WTC11 (cell line): ENCODE measurements around the gene NOXO1. TPM values are rescaled to one million over a fixed set of nuclear protein-coding genes. Genes with fewer than 3 reads are reported as not detected.
A peak's percentile ranks its signal among the peaks of the same experiment; 100 is the strongest.

Experiments used
- ATAC-seq: fragments of 200-7000 bp; cut with Tn5 transposase; 2 replicates; pipeline ENCODE4 v1.10.0; 2021; ENCODE audit warnings: mild to moderate bottlenecking, moderate library complexity
- CTCF ChIA-PET: fragments of 300-600 bp; sonication (Branson Sonifier 250); formaldehyde crosslinking; loops from one replicate; lab custom pipeline; 2021; ENCODE audit warnings: antibody characterized with exemption; lab: Charles Lee
- POLR2A ChIA-PET: fragments of 350-600 bp; sonication (Branson Sonifier 250); formaldehyde crosslinking; loops from one replicate; lab custom pipeline; 2021; ENCODE audit warnings: antibody characterized with exemption; lab: Charles Lee
- DNase-seq: peaks from one replicate; pipeline ENCODE4 v3.0.0; 2021; ENCODE audit warnings: low spot score
- H3K27ac Mint-ChIP-seq: 2 replicates; pipeline ENCODE4 v1.8.0; 2021; ENCODE audit warnings: mixed read lengths
- H3K27me3 Mint-ChIP-seq: 2 replicates; pipeline ENCODE4 v1.8.0; 2021; ENCODE audit warnings: low read depth, mild to moderate bottlenecking, moderate library complexity, mixed read lengths
- H3K36me3 Mint-ChIP-seq: 2 replicates; pipeline ENCODE4 v1.8.0; 2021; ENCODE audit warnings: mixed read lengths
- H3K4me1 Mint-ChIP-seq: 2 replicates; pipeline ENCODE4 v1.8.0; 2022; ENCODE audit warnings: mixed read lengths
- H3K4me3 Mint-ChIP-seq: 2 replicates; pipeline ENCODE4 v1.8.0; 2021; ENCODE audit warnings: mild to moderate bottlenecking, moderate library complexity, mixed read lengths
- H3K9me3 Mint-ChIP-seq: 2 replicates; pipeline ENCODE4 v1.8.0; 2021; ENCODE audit warnings: mixed read lengths
- CBFB ChIP-seq: sonication (generic); formaldehyde crosslinking; IDR thresholded peaks from 2 replicates; pipeline ENCODE4 v1.8.1; 2022; ENCODE audit warnings: mild to moderate bottlenecking, low read depth, missing genetic modification reagents
- ELF4 ChIP-seq: sonication (generic); formaldehyde crosslinking; IDR thresholded peaks from 2 replicates; pipeline ENCODE4 v1.8.1; 2022; ENCODE audit warnings: low read depth, mild to moderate bottlenecking, moderate library complexity, missing genetic modification reagents
- ESRRA ChIP-seq: sonication (generic); formaldehyde crosslinking; IDR thresholded peaks from 2 replicates; pipeline ENCODE4 v1.8.1; 2022; ENCODE audit warnings: mild to moderate bottlenecking, missing genetic modification reagents, borderline replicate concordance
- FOXK1 ChIP-seq: sonication (generic); formaldehyde crosslinking; IDR thresholded peaks from 2 replicates; pipeline ENCODE4 v1.8.0; 2022; ENCODE audit warnings: mild to moderate bottlenecking, moderate library complexity, missing genetic modification reagents
- HMGA2 ChIP-seq: fragments of 250-450 bp; sonication (Bioruptor Pico); IDR thresholded peaks from 2 replicates; pipeline ENCODE4 v1.4.0; 2021; ENCODE audit warnings: mild to moderate bottlenecking, moderate library complexity
- JUN ChIP-seq: sonication (generic); formaldehyde crosslinking; IDR thresholded peaks from 2 replicates; pipeline ENCODE4 v1.8.0; 2023; ENCODE audit warnings: mild to moderate bottlenecking, missing genetic modification reagents
- KAT7 ChIP-seq: sonication (generic); formaldehyde crosslinking; IDR thresholded peaks from 2 replicates; pipeline ENCODE4 v1.8.1; 2023; ENCODE audit warnings: missing genetic modification reagents, mild to moderate bottlenecking, borderline replicate concordance
- TP53 ChIP-seq: sonication (generic); formaldehyde crosslinking; IDR thresholded peaks from 2 replicates; pipeline ENCODE4 v1.8.1; 2023; ENCODE audit warnings: mild to moderate bottlenecking, missing genetic modification reagents
- ZNF121 ChIP-seq: sonication (generic); formaldehyde crosslinking; IDR thresholded peaks from 2 replicates; pipeline ENCODE4 v1.8.0; 2023; ENCODE audit warnings: missing genetic modification reagents
- ZNF263 ChIP-seq: sonication (generic); formaldehyde crosslinking; IDR thresholded peaks from 2 replicates; pipeline ENCODE4 v1.8.1; 2022; ENCODE audit warnings: low read depth, mild to moderate bottlenecking, moderate library complexity, missing genetic modification reagents
- ZNF671 ChIP-seq: fragments of 250-450 bp; sonication (Bioruptor Pico); IDR thresholded peaks from 2 replicates; pipeline ENCODE4 v1.8.0; 2021; ENCODE audit warnings: mild to moderate bottlenecking
- total RNA-seq: library from RNA; stranded (reverse); gene quantifications from 3 replicates; pipeline ENCODE4 v1.2.3, GENCODE V29; 2021
- TF ChIP-seq, protein P1 (sequence below): fragments of 250-450 bp; sonication (Bioruptor Pico); IDR thresholded peaks from 2 replicates; pipeline ENCODE4 v1.9.0; 2021; ENCODE audit warnings: mild to moderate bottlenecking, borderline replicate concordance
- TF ChIP-seq, protein P2 (sequence below): sonication (generic); formaldehyde crosslinking; IDR thresholded peaks from 2 replicates; pipeline ENCODE4 v1.8.1; 2022; ENCODE audit warnings: missing genetic modification reagents, borderline replicate concordance
- TF ChIP-seq, protein P3 (sequence below): fragments of 250-450 bp; sonication (Bioruptor Pico); IDR thresholded peaks from 2 replicates; pipeline ENCODE4 v1.8.0; 2021; ENCODE audit warnings: mild to moderate bottlenecking
- TF ChIP-seq, protein P4 (sequence below): sonication (generic); formaldehyde crosslinking; IDR thresholded peaks from 2 replicates; pipeline ENCODE4 v1.8.0; 2022; ENCODE audit warnings: mild to moderate bottlenecking, missing genetic modification reagents
- TF ChIP-seq, protein P5 (sequence below): sonication (generic); formaldehyde crosslinking; IDR thresholded peaks from 2 replicates; pipeline ENCODE4 v1.8.0; 2022; ENCODE audit warnings: mild to moderate bottlenecking, missing genetic modification reagents
- TF ChIP-seq, protein P6 (sequence below): sonication (generic); formaldehyde crosslinking; IDR thresholded peaks from 2 replicates; pipeline ENCODE4 v1.8.0; 2022; ENCODE audit warnings: mild to moderate bottlenecking, missing genetic modification reagents

The NOXO1 gene
- total RNA-seq, 1 experiment from 2014 or later, result 5.7 TPM

DNA sequence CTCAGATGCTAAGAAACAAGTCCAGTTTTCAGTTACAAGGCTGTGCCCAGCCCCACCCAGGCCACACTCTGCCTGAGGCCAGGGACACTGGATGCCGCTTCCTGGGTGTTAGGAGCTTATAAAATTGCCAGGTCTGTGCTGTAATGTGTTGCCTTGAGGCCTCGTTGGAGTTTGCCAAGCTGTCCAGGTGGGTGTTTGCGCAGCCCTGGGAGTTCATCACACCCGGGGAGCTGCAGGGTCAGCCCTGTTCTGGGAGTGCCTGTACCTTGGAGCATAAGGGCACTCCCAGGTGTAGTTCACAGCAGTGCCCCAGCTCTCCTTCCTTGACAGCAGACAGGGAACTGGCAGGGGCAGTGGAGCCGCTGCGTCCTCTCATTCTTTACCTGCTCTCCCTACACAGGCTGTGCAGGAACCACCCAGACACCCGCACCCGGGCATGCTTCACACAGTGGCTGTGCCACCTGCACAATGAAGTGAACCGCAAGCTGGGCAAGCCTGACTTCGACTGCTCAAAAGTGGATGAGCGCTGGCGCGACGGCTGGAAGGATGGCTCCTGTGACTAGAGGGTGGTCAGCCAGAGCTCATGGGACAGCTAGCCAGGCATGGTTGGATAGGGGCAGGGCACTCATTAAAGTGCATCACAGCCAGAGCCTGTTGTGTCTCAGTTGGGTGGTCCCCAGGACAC, 4.3 kb upstream of the NOXO1 start (continued):
- TF ChIP-seq, protein P1, sequence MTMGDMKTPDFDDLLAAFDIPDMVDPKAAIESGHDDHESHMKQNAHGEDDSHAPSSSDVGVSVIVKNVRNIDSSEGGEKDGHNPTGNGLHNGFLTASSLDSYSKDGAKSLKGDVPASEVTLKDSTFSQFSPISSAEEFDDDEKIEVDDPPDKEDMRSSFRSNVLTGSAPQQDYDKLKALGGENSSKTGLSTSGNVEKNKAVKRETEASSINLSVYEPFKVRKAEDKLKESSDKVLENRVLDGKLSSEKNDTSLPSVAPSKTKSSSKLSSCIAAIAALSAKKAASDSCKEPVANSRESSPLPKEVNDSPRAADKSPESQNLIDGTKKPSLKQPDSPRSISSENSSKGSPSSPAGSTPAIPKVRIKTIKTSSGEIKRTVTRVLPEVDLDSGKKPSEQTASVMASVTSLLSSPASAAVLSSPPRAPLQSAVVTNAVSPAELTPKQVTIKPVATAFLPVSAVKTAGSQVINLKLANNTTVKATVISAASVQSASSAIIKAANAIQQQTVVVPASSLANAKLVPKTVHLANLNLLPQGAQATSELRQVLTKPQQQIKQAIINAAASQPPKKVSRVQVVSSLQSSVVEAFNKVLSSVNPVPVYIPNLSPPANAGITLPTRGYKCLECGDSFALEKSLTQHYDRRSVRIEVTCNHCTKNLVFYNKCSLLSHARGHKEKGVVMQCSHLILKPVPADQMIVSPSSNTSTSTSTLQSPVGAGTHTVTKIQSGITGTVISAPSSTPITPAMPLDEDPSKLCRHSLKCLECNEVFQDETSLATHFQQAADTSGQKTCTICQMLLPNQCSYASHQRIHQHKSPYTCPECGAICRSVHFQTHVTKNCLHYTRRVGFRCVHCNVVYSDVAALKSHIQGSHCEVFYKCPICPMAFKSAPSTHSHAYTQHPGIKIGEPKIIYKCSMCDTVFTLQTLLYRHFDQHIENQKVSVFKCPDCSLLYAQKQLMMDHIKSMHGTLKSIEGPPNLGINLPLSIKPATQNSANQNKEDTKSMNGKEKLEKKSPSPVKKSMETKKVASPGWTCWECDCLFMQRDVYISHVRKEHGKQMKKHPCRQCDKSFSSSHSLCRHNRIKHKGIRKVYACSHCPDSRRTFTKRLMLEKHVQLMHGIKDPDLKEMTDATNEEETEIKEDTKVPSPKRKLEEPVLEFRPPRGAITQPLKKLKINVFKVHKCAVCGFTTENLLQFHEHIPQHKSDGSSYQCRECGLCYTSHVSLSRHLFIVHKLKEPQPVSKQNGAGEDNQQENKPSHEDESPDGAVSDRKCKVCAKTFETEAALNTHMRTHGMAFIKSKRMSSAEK (CRISPR knock-in tag), result no peak
- TF ChIP-seq JUN (no peak), ZNF121 (CRISPR knock-in tag) (no peak), HMGA2 (CRISPR knock-in tag) (no peak), TP53 (no peak), ESRRA (CRISPR knock-in tag) (no peak)
- TF ChIP-seq, protein P2, sequence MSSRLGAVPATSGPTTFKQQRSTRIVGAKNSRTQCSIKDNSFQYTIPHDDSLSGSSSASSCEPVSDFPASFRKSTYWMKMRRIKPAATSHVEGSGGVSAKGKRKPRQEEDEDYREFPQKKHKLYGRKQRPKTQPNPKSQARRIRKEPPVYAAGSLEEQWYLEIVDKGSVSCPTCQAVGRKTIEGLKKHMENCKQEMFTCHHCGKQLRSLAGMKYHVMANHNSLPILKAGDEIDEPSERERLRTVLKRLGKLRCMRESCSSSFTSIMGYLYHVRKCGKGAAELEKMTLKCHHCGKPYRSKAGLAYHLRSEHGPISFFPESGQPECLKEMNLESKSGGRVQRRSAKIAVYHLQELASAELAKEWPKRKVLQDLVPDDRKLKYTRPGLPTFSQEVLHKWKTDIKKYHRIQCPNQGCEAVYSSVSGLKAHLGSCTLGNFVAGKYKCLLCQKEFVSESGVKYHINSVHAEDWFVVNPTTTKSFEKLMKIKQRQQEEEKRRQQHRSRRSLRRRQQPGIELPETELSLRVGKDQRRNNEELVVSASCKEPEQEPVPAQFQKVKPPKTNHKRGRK (CRISPR knock-in tag), result no peak
- TF ChIP-seq, protein P3, sequence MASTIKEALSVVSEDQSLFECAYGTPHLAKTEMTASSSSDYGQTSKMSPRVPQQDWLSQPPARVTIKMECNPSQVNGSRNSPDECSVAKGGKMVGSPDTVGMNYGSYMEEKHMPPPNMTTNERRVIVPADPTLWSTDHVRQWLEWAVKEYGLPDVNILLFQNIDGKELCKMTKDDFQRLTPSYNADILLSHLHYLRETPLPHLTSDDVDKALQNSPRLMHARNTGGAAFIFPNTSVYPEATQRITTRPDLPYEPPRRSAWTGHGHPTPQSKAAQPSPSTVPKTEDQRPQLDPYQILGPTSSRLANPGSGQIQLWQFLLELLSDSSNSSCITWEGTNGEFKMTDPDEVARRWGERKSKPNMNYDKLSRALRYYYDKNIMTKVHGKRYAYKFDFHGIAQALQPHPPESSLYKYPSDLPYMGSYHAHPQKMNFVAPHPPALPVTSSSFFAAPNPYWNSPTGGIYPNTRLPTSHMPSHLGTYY (CRISPR knock-in tag), result no peak

DNA sequence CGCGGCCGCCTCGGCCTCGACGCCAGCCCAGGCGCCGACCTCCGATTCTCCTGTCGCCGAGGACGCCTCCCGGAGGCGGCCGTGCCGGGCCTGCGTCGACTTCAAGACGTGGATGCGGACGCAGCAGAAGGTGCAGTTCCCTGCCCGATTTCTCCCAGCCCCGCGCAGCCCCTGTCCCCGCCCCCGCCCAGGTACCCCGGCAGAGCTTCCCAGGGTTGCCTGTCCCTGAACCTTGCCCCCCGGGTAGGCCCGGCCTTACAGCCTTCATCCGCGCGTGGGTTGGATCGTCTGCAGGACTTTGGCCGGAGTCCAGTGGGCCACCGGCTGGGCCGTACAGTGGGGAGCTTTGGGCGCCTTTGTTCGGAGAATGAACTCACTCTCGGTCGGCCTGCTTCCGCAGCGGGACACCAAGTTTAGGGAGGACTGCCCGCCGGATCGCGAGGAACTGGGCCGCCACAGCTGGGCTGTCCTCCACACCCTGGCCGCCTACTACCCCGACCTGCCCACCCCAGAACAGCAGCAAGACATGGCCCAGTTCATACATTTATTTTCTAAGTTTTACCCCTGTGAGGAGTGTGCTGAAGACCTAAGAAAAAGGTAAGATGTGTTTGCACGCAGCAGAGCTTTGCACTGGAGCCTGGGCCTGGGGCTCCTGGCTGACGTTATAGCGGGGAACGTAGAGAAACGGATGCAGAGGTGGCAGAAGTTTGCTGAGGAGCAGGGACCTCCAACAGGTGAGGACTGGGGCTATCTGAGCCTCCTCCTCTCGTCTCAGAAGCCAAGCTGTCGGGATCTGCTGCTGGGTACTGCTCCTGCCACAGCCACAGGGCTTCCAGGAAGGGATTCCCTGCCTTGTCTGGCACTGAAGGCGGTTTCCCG, 3.3 kb upstream of the NOXO1 start:
- no peaks in the 10 kb centered on the region for H3K9me3 Mint-ChIP-seq
- TF ChIP-seq, protein P4, sequence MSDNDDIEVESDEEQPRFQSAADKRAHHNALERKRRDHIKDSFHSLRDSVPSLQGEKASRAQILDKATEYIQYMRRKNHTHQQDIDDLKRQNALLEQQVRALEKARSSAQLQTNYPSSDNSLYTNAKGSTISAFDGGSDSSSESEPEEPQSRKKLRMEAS (CRISPR knock-in tag), result 0 out of 2 replicates have a peak, but pooled peaks have one; percentile 23
- no peak for TF ChIP-seq ZNF671
- 0 out of 2 replicates have a peak, but pooled peaks have one; percentile 21 for TF ChIP-seq ELF4 (CRISPR knock-in tag)
- TF ChIP-seq ZNF263 (CRISPR knock-in tag), result peak; percentile 18; the same call in 1 of the 2 replicates
- 0 out of 2 replicates have a peak, but pooled peaks have one; percentile 68 for TF ChIP-seq KAT7 (CRISPR knock-in tag)
- TF ChIP-seq FOXK1, result 0 out of 2 replicates have a peak, but pooled peaks have one; percentile 2
- TF ChIP-seq, protein P5, sequence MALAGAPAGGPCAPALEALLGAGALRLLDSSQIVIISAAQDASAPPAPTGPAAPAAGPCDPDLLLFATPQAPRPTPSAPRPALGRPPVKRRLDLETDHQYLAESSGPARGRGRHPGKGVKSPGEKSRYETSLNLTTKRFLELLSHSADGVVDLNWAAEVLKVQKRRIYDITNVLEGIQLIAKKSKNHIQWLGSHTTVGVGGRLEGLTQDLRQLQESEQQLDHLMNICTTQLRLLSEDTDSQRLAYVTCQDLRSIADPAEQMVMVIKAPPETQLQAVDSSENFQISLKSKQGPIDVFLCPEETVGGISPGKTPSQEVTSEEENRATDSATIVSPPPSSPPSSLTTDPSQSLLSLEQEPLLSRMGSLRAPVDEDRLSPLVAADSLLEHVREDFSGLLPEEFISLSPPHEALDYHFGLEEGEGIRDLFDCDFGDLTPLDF (CRISPR knock-in tag), result no peak
- TF ChIP-seq, protein P6, sequence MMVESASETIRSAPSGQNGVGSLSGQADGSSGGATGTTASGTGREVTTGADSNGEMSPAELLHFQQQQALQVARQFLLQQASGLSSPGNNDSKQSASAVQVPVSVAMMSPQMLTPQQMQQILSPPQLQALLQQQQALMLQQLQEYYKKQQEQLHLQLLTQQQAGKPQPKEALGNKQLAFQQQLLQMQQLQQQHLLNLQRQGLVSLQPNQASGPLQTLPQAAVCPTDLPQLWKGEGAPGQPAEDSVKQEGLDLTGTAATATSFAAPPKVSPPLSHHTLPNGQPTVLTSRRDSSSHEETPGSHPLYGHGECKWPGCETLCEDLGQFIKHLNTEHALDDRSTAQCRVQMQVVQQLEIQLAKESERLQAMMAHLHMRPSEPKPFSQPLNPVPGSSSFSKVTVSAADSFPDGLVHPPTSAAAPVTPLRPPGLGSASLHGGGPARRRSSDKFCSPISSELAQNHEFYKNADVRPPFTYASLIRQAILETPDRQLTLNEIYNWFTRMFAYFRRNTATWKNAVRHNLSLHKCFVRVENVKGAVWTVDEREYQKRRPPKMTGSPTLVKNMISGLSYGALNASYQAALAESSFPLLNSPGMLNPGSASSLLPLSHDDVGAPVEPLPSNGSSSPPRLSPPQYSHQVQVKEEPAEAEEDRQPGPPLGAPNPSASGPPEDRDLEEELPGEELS (CRISPR knock-in tag), result 0 out of 2 replicates have a peak, but pooled peaks have one; percentile 0
- TF ChIP-seq CBFB (CRISPR knock-in tag), result no peak
- peak overlapping the region; percentile 81 for H3K4me3 Mint-ChIP-seq
- peak overlapping the region; percentile 63; the same call in 1 of the 2 replicates for H3K27ac Mint-ChIP-seq
- DNase-seq (peak; percentile 46), ATAC-seq (no peak)
- peaks cover 34% of the 10 kb centered on the region for H3K4me1 Mint-ChIP-seq
- ChIA-PET CTCF (interaction anchor here (0.8 to 1.8 kb wide), 6 partner anchors 8 to 202 kb away, joined by 3 to 11 read pairs (median 3); partner anchors contain the start of genes NUBP2 and SPSB3), POLR2A (interaction anchor here (0.5 to 1.3 kb wide), 3 partner anchors 20 to 174 kb away, joined by 3 to 4 read pairs (median 3); partner anchors contain the start of genes RPS2 and TRAF7)
- peaks cover 5% of the 10 kb centered on the region; the same call in 1 of the 2 replicates for H3K36me3 Mint-ChIP-seq
- H3K27me3 Mint-ChIP-seq, result peaks cover 48% of the 10 kb centered on the region
